GM10847 (cell line): Measurements from ENCODE around the gene ATP5F1D.

Experiments used
- POLR2A ChIP-seq: IDR thresholded peaks from 2 replicates; pipeline ENCODE4 v1.6.1; 2011; ENCODE audit not compliant: insufficient read length; ENCODE audit errors: extremely low read depth

The ATP5F1D gene

GRCh38 chr19:1292419-1293151 lies 51.0 kb downstream of the ATP5F1D start:
- TF ChIP-seq POLR2A, result no peak

- no peak for TF ChIP-seq POLR2A
Measured at GRCh38 chr19:1293782-1294604, 52.4 kb downstream of the ATP5F1D start.
